GM23338 (cell line): Measurements from ENCODE around the gene TMEM87B. TPM values are rescaled to one million over a fixed set of nuclear protein-coding genes. Genes with fewer than 3 reads are reported as not detected.

Source experiments
- ATAC-seq: fragments of 200-7000 bp; cut with Tn5 transposase; 3 replicates; pipeline ENCODE4 v1.9.1; 2020
- DNase-seq: peaks from one replicate; pipeline ENCODE4 v3.0.0-alpha.2; 2015; ENCODE audit warnings: low spot score
- H2AFZ ChIP-seq: fragments of 200-600 bp; sonication (generic); 2 replicates; pipeline ENCODE4 v1.8.0; 2016; ENCODE audit warnings: antibody characterized with exemption, mild to moderate bottlenecking, moderate library complexity
- H3F3A ChIP-seq: fragments of 200-600 bp; sonication (generic); replicated peaks from 2 replicates; pipeline ENCODE4 v1.8.0; 2017; ENCODE audit warnings: antibody characterized with exemption, mixed run types, low read depth
- H3K27ac ChIP-seq: fragments of 200-600 bp; sonication (generic); 2 replicates; pipeline ENCODE4 v1.6.1; 2016; ENCODE audit warnings: low read depth
- H3K27me3 ChIP-seq: fragments of 200-600 bp; sonication (generic); 2 replicates; pipeline ENCODE4 v1.8.0; 2016; ENCODE audit warnings: mild to moderate bottlenecking, mixed run types, moderate library complexity; ENCODE audit not compliant: insufficient read depth
- H3K36me3 ChIP-seq: fragments of 200-600 bp; sonication (generic); 2 replicates; pipeline ENCODE4 v1.8.0; 2016; ENCODE audit warnings: mild to moderate bottlenecking; ENCODE audit not compliant: insufficient read depth
- H3K4me1 ChIP-seq: fragments of 200-600 bp; sonication (generic); 2 replicates; pipeline ENCODE4 v1.8.0; 2016; ENCODE audit warnings: mild to moderate bottlenecking, moderate library complexity; ENCODE audit not compliant: insufficient read depth
- H3K4me2 ChIP-seq: fragments of 200-600 bp; sonication (generic); 2 replicates; pipeline ENCODE4 v1.7.1; 2017; ENCODE audit warnings: mixed run types
- H3K4me3 ChIP-seq: fragments of 200-600 bp; sonication (generic); 2 replicates; pipeline ENCODE4 v1.6.1; 2016; ENCODE audit warnings: mixed run types
- H3K79me2 ChIP-seq: fragments of 200-600 bp; sonication (generic); replicated peaks from 2 replicates; pipeline ENCODE4 v1.8.0; 2017; ENCODE audit warnings: mild to moderate bottlenecking; ENCODE audit not compliant: insufficient read depth
- H3K9me2 ChIP-seq: fragments of 200-600 bp; sonication (generic); 2 replicates; pipeline ENCODE4 v1.8.0; 2017; ENCODE audit not compliant: insufficient read depth
- H4K20me1 ChIP-seq: fragments of 200-600 bp; sonication (generic); replicated peaks from 2 replicates; pipeline ENCODE4 v1.8.0; 2017; ENCODE audit warnings: mild to moderate bottlenecking; ENCODE audit not compliant: insufficient read depth
- H3K27ac Mint-ChIP-seq: 2 replicates; pipeline ENCODE4 v1.8.0; 2020; ENCODE audit warnings: inconsistent platforms, mild to moderate bottlenecking, moderate library complexity, mixed read lengths
- H3K27me3 Mint-ChIP-seq: 3 replicates; pipeline ENCODE4 v1.8.0; 2022; ENCODE audit warnings: low read depth, mild to moderate bottlenecking, moderate library complexity, mixed read lengths, inconsistent platforms; ENCODE audit not compliant: insufficient read depth, poor library complexity
- H3K36me3 Mint-ChIP-seq: 3 replicates; pipeline ENCODE4 v1.8.0; 2021; ENCODE audit warnings: low read depth, mild to moderate bottlenecking, inconsistent platforms, moderate library complexity, mixed read lengths
- H3K4me1 Mint-ChIP-seq: 3 replicates; pipeline ENCODE4 v1.8.0; 2020; ENCODE audit warnings: mild to moderate bottlenecking, inconsistent platforms, mixed read lengths
- H3K4me3 Mint-ChIP-seq: 3 replicates; pipeline ENCODE4 v1.8.0; 2021; ENCODE audit warnings: moderate library complexity, mild to moderate bottlenecking, inconsistent platforms, mixed read lengths
- H3K9me3 Mint-ChIP-seq: 3 replicates; pipeline ENCODE4 v1.8.0; 2020; ENCODE audit warnings: moderate library complexity, mild to moderate bottlenecking, inconsistent platforms, mixed read lengths
- CREB1 ChIP-seq: fragments of 250-450 bp; sonication (Bioruptor Pico); IDR thresholded peaks from 2 replicates; pipeline ENCODE4 v1.5.0; 2020; ENCODE audit warnings: low read depth, mild to moderate bottlenecking, moderate library complexity
- ETS1 ChIP-seq: IDR thresholded peaks from 2 replicates; pipeline ENCODE4 v1.6.1; 2016; ENCODE audit warnings: antibody characterized with exemption
- EZH2 ChIP-seq: fragments of 200-600 bp; sonication (generic); IDR thresholded peaks from one replicate; pipeline ENCODE4 v1.8.0; 2017; ENCODE audit warnings: antibody characterized with exemption, mild to moderate bottlenecking, low read depth; ENCODE audit not compliant: unreplicated experiment
- EZH2phosphoT487 ChIP-seq: fragments of 200-600 bp; sonication (generic); IDR thresholded peaks from one replicate; pipeline ENCODE4 v1.8.1; 2018; ENCODE audit warnings: antibody characterized with exemption; ENCODE audit not compliant: unreplicated experiment
- JUNB ChIP-seq: IDR thresholded peaks from one replicate; pipeline ENCODE4 v1.6.1; 2016; ENCODE audit warnings: antibody characterized with exemption; ENCODE audit not compliant: unreplicated experiment
- NANOG ChIP-seq: IDR thresholded peaks from 2 replicates; pipeline ENCODE4 v1.6.1; 2016; ENCODE audit warnings: antibody characterized with exemption, borderline replicate concordance
- POLR2AphosphoS5 ChIP-seq: IDR thresholded peaks from 2 replicates; pipeline ENCODE4 v1.6.1; 2016; ENCODE audit warnings: antibody characterized with exemption, low read depth
- REST ChIP-seq: IDR thresholded peaks from one replicate; pipeline ENCODE4 v1.6.1; 2018; ENCODE audit warnings: antibody characterized with exemption; ENCODE audit not compliant: unreplicated experiment
- STAT1 ChIP-seq: IDR thresholded peaks from one replicate; pipeline ENCODE4 v1.6.1; 2016; ENCODE audit warnings: antibody characterized with exemption; ENCODE audit not compliant: unreplicated experiment
- ZNF114 ChIP-seq: fragments of 250-450 bp; sonication (Bioruptor Pico); IDR thresholded peaks from 2 replicates; pipeline ENCODE4 v1.5.0; 2020; ENCODE audit warnings: mild to moderate bottlenecking, moderate library complexity
- ZNF331 ChIP-seq: fragments of 250-450 bp; sonication (Bioruptor Pico); IDR thresholded peaks from 2 replicates; pipeline ENCODE4 v1.5.0; 2020; ENCODE audit warnings: low read depth, mild to moderate bottlenecking, moderate library complexity
- ZNF462 ChIP-seq: fragments of 250-450 bp; sonication (Bioruptor Pico); IDR thresholded peaks from 2 replicates; pipeline ENCODE4 v1.5.0; 2020; ENCODE audit warnings: mild to moderate bottlenecking, moderate library complexity
- polyA plus RNA-seq: library from polyadenylated mRNA; unstranded; fragments of >200 nt; fragmentation: Nextera tagmentation; extraction: Ambion mirVana; gene quantifications from 2 replicates; pipeline ENCODE4 v1.2.1, GENCODE V29; 2016
- total RNA-seq: library from RNA; depleted of rRNA; stranded (reverse); fragments of >200 nt; shearing (Covaris generic); gene quantifications from 2 replicates; pipeline ENCODE4 v1.2.3, GENCODE V29; 2014
- TF ChIP-seq, protein P1 (sequence below), 2 experiments: fragments of 200-600 bp in 1 of 2; sonication (generic) in 1 of 2; conservative IDR thresholded peaks; 2 replicates each; pipeline versions ENCODE4 v1.5.1 to v1.6.1; 2016 to 2017; ENCODE audit warnings: antibody characterized with exemption in 2 of 2, low read depth in 2 of 2, mild to moderate bottlenecking in 2 of 2, moderate library complexity in 1 of 2

Gene TMEM87B
- total and polyA plus RNA-seq, 2 experiments from 2014 or later, result 7.0 to 15.4 TPM

DNA sequence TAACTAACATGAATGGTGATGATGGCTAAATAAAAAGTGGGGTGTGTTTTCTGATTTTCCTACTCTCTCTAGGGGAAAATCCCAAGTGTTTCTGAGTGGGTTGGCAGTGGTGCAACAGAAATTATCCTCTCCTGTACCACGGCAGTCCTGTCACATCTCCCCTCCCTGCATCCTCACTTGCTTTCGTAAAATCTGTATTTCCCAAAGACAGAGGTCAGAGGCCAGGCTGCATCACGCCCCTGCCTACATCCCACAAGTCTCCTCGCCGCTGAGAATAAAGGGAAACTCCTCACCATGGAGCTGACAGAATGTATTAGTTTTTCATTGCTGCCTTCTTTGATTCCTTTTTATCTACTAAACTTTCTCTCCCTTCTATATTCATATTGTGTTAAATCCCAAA lies 96.2 kb downstream of the TMEM87B start:
- Histone ChIP-seq H2AFZ (no peak overlapping the region), H3K9me2 (0 out of 2 replicates have a peak, but pooled peaks cover 3% of the 10 kb centered on the region), H4K20me1 (no peaks in the 10 kb centered on the region), H3K4me2 (no peak overlapping the region), H3F3A (no peaks in the 10 kb centered on the region), H3K27me3 (no peaks in the 10 kb centered on the region), H3K27ac (no peak overlapping the region), H3K36me3 (no peaks in the 10 kb centered on the region), H3K4me3 (no peak overlapping the region), H3K4me1 (no peaks in the 10 kb centered on the region), H3K79me2 (no peaks in the 10 kb centered on the region)
- H3K9me3 Mint-ChIP-seq, result no peaks in the 10 kb centered on the region
- TF ChIP-seq NANOG, result no peak
- no peak for TF ChIP-seq ZNF462 (CRISPR knock-in tag)
- TF ChIP-seq ZNF114 (CRISPR knock-in tag), result no peak
- TF ChIP-seq EZH2, result no peak
- no peak for TF ChIP-seq ETS1
- TF ChIP-seq CREB1 (CRISPR knock-in tag), result no peak
- TF ChIP-seq EZH2phosphoT487, result no peak
- no peak for TF ChIP-seq ZNF331 (CRISPR knock-in tag)
- no peak for TF ChIP-seq STAT1
- TF ChIP-seq POLR2AphosphoS5, result no peak
- no peak for TF ChIP-seq REST
- TF ChIP-seq, protein P1, sequence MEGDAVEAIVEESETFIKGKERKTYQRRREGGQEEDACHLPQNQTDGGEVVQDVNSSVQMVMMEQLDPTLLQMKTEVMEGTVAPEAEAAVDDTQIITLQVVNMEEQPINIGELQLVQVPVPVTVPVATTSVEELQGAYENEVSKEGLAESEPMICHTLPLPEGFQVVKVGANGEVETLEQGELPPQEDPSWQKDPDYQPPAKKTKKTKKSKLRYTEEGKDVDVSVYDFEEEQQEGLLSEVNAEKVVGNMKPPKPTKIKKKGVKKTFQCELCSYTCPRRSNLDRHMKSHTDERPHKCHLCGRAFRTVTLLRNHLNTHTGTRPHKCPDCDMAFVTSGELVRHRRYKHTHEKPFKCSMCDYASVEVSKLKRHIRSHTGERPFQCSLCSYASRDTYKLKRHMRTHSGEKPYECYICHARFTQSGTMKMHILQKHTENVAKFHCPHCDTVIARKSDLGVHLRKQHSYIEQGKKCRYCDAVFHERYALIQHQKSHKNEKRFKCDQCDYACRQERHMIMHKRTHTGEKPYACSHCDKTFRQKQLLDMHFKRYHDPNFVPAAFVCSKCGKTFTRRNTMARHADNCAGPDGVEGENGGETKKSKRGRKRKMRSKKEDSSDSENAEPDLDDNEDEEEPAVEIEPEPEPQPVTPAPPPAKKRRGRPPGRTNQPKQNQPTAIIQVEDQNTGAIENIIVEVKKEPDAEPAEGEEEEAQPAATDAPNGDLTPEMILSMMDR (conservative IDR thresholded peaks at IDR 0.05; ENCODE audit: low read depth in 2 of 2), result no peak
- TF ChIP-seq JUNB, result no peak
- H3K27ac Mint-ChIP-seq, result no peak overlapping the region
- H3K36me3 Mint-ChIP-seq, result no peaks in the 10 kb centered on the region
- DNase-seq, result no peak
- H3K4me1 Mint-ChIP-seq, result peaks cover 22% of the 10 kb centered on the region
- no peak for ATAC-seq
- H3K27me3 Mint-ChIP-seq, result peaks cover 5% of the 10 kb centered on the region
- H3K4me3 Mint-ChIP-seq, result no peak overlapping the region
